Neural crest cell (in vitro differentiated cells): ENCODE measurements around the gene DCXR. TPM values are rescaled to one million over a fixed set of nuclear protein-coding genes. Genes with fewer than 3 reads are reported as not detected.

ENCODE experiments used
- DNase-seq: peaks from one replicate; pipeline ENCODE4 v3.0.0; 2021; ENCODE audit warnings: low read depth, mixed read lengths, low spot score
- H3K27ac Mint-ChIP-seq: one replicate; pipeline ENCODE4 v1.8.0; 2021; ENCODE audit warnings: mild to moderate bottlenecking, mixed read lengths; ENCODE audit not compliant: unreplicated experiment
- H3K27me3 Mint-ChIP-seq: 2 replicates; pipeline ENCODE4 v1.8.0; 2021; ENCODE audit warnings: low read depth, mild to moderate bottlenecking, mixed read lengths
- H3K36me3 Mint-ChIP-seq: 2 replicates; pipeline ENCODE4 v1.8.0; 2021; ENCODE audit warnings: low read depth, mild to moderate bottlenecking, mixed read lengths
- H3K4me1 Mint-ChIP-seq: 2 replicates; pipeline ENCODE4 v1.8.0; 2021; ENCODE audit warnings: mixed read lengths
- H3K4me3 Mint-ChIP-seq: one replicate; pipeline ENCODE4 v1.8.0; 2021; ENCODE audit warnings: mild to moderate bottlenecking, mixed read lengths
- H3K9me3 Mint-ChIP-seq: 2 replicates; pipeline ENCODE4 v1.8.0; 2021; ENCODE audit warnings: mixed read lengths
- CTCF ChIP-seq: fragments of 200-600 bp; sonication (generic); conservative IDR thresholded peaks from 2 replicates; pipeline ENCODE4 v1.5.0; 2021; ENCODE audit warnings: antibody characterized with exemption, mild to moderate bottlenecking
- total RNA-seq: library from RNA; stranded (reverse); gene quantifications from 2 replicates; pipeline ENCODE4 v1.2.1, GENCODE V29; 2021

Gene DCXR
- total RNA-seq, 1 donor from 2014 or later = 198 TPM

GRCh38 chr17:82015311-82015971 lies 22.1 kb downstream of the DCXR start:
- Mint-ChIP-seq H3K36me3 (no peaks in the 10 kb centered on the region), H3K4me1 (peaks cover 7% of the 10 kb centered on the region)
- DNase-seq = no peak

GRCh38 chr17:82014971-82015310 lies 22.6 kb downstream of the DCXR start:
- H3K27me3 Mint-ChIP-seq = peaks cover 3% of the 10 kb centered on the region

More at GRCh38 chr17:82015311-82015971, 22.1 kb downstream of the DCXR start:
- no peak for TF ChIP-seq CTCF
- H3K27ac Mint-ChIP-seq = no peak overlapping the region
- H3K9me3 Mint-ChIP-seq = no peaks in the 10 kb centered on the region
- H3K4me3 Mint-ChIP-seq = peak overlapping the region; percentile 41
- peaks cover 3% of the 10 kb centered on the region for H3K27me3 Mint-ChIP-seq

GRCh38 chr17:82014432-82014831 lies 23.1 kb downstream of the DCXR start:
- DNase-seq = no peak
- H3K9me3 Mint-ChIP-seq = no peaks in the 10 kb centered on the region
- H3K36me3 Mint-ChIP-seq = no peaks in the 10 kb centered on the region
- no peak overlapping the region for H3K4me3 Mint-ChIP-seq
- no peak for TF ChIP-seq CTCF
- no peak overlapping the region for H3K27ac Mint-ChIP-seq
- H3K27me3 Mint-ChIP-seq = peaks cover 3% of the 10 kb centered on the region
- H3K4me1 Mint-ChIP-seq = peaks cover 7% of the 10 kb centered on the region

More at GRCh38 chr17:82014971-82015310, 22.6 kb downstream of the DCXR start:
- Mint-ChIP-seq H3K9me3 (no peaks in the 10 kb centered on the region), H3K4me3 (no peak overlapping the region), H3K4me1 (peaks cover 7% of the 10 kb centered on the region), H3K27ac (no peak overlapping the region), H3K36me3 (no peaks in the 10 kb centered on the region)
- TF ChIP-seq CTCF = no peak
- no peak for DNase-seq

- H3K36me3 Mint-ChIP-seq = no peaks in the 10 kb centered on the region
- TF ChIP-seq CTCF = no peak
- DNase-seq = no peak
- H3K27ac Mint-ChIP-seq = peak overlapping the region; percentile 57
- peaks cover 7% of the 10 kb centered on the region for H3K4me1 Mint-ChIP-seq
- H3K27me3 Mint-ChIP-seq = peaks cover 3% of the 10 kb centered on the region
- no peaks in the 10 kb centered on the region for H3K9me3 Mint-ChIP-seq
- H3K4me3 Mint-ChIP-seq = no peak overlapping the region
These were observed 23.6 kb downstream of the DCXR start for GRCh38 chr17:82013772-82014321.

- Mint-ChIP-seq H3K4me1 (peaks cover 7% of the 10 kb centered on the region), H3K9me3 (no peaks in the 10 kb centered on the region), H3K4me3 (peak overlapping the region; percentile 81), H3K27me3 (peaks cover under 1% of the 10 kb centered on the region), H3K36me3 (no peaks in the 10 kb centered on the region), H3K27ac (peak overlapping the region; percentile 19)
- no peak for TF ChIP-seq CTCF
- DNase-seq = no peak
These were observed 24.2 kb downstream of the DCXR start for GRCh38 chr17:82013341-82013740.
